SW 1271 (cell line): ENCODE measurements around the gene ATP11A.

Experiments
- DNase-seq, 2 experiments: peaks; one replicate each; lab custom pipeline; 2025; lab: John Stamatoyannopoulos, UW

Gene ATP11A

DNA sequence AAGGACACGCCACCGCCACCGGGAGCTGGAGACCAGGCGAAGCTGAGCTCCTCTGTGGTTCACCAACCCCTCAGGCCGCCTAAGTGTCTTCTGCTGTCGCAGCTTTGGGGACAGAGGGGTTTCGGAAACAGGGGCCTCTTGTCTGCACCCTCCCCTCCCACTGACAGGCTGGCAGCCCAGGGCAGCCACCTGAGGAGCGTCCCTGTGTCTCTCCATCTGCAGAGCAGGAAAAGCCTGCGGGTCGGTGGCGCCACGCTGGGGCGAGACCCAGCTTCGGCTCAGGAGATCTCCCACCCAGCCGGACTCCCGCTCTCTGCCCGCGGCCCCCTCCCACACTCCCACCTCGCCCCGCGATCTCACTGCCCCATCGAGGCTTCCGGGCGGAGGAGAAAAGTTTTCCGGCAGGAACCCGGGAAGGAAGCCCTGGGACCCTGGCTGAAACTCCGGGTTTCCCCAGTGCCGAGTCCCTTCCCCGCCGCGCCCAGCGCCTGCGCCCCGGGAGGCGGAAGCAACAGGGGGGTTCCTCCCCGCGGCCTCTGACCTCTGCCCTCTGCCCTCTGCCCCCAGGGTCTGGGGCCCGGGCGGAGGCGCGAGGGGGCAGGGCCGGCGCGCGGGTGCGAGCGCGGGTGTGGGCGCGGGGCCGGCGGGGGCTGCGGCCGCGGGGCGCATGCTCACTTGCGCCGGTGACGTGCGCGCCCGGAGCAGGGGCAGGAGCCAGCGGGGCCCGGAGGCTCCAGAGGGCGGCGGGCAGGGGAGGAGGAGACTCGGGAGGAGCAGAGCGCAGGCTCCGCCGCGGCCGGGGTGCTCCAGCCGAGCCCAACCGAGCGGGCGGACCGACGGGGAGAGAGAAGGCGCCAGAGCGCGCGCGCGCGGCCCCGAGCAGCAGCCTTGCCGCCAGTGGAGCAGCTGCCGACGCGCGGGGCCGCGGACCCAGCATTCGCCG is at the start of gene ATP11A:
Gene ATP11A, plus strand, starts transcription at position 736 of the 943 bp plus-strand sequence. CDS start 379 bp downstream, outside the sequence.
- DNase-seq = peak in 1 of 2 experiments; percentile 9

DNA sequence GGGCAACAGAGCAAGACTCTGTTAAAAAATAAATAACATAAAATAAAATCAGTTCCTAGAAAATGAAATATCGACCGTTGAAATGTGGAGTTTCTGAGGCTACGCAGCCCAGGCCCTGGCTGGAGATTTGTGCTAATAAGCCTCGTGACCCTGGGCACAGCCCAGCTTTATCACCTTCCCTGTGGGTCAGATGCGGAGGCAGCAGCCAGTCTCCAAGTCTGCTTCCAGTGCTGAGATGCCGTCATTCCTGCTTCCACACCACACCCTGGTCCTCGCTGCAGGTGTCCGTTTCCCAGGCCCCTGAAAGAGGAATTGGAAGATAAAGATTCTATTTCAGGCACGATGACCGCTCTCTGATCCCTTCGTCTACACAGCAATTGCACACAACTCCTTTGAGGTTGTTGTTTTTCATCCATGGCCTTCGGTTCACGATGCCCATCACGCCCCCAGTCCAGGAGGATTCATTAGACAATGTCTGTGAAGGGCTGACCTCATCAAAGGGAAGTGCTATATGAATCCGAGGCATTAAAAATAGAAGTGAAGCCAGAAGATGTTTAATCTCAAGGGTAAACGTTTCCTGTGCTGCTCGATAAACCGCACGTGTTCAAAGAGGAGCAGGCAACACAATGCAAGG is 48.3 kb upstream of the ATP11A start:
- no peak for DNase-seq

DNA sequence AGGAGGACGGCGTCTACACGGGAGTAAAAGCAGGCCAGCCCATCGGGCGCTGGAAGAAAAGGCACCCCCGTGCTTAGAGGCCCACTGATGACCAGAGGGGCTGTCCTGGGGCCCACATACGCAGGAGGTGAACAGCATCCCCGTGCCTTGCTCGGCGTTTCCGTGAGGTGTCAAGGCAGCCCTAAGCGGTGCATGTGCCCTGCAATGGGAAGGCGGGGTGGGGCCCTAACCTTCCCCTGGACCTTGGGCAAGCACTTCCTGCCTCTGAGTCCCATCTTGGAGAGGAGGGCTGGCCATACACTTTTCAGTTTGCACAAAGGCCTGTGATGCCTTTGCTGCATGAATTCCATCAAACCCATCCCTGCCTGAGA is 47.8 kb upstream of the ATP11A start:
- DNase-seq = no peak

DNA sequence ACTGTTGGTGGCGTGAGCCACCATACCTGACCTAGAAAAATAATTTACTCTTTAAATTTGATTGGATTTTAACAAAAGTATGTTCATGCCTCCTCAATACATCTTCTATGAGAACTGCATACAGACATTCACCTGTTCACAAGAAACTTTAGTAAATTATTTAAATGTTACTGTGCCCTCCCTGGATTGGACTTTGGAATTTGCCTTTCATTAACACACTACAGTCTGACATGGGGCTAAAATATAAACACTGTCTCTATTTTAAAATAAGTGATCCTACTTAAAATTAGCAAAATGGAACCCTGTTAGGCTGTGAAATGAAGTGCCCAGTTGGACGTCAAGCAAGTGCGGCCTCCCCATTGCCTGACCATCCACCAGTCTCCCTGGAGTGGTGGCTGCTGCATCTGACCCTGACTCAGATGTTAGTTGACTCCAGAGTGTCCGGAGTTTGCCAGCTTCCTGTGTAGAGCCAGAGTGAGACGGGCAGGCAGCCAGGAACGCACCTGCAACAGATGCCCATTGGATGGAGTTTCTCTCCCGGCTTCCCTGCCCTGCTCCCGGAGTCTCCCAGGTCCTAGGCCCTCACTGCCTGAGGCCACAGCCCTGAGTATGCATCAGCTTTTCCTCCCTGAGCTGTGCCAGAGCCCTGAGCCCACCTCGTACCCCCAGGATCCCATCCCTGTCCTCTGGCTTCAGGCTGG is 45.9 kb upstream of the ATP11A start:
- no peak for DNase-seq

DNA sequence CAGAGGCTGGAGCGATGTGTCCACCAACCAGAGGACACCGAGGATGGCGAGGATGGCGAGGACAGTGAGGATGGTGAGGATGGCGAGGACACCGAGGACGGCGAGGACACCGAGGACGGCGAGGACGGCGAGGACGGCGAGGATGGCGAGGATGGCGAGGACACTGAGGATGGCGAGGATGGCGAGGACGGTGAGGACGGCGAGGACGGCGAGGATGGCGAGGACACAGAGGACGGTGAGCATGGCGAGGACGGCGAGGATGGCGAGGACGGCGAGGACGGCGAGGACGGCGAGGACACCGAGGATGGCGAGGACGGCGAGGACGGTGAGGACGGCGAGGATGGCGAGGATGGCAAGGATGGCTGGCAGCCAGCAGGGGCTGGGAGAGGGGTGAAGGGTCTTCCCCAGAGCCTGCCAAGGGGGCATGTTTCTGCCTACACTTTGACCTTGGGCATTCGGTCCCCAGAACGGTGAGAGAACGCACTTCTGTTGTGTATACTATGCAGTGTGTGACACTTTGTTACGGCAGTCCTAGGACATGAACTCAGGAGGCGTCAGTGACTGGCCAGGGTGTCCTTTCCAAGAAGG is 44.4 kb upstream of the ATP11A start:
- no peak for DNase-seq

DNA sequence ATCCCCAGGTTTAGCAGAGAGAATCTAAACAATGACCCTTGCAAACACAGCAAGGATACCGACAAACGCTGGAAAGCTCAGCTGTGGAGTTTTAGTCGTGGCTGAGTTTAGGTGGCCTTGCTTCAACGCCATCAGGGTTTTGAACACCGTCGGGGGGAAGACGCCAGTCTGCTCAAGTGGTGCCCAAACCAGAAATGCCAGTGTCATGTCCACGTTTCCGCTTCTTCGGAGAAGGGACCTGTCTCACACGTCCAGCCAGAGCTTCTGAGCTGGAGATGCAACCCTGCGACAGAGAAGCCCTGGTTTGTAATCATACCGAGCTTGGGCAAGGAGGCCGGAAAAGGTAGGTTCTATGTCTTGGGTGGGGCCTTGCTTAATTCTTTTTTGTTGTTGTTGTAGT is 42.6 kb upstream of the ATP11A start:
- DNase-seq = no peak

DNA sequence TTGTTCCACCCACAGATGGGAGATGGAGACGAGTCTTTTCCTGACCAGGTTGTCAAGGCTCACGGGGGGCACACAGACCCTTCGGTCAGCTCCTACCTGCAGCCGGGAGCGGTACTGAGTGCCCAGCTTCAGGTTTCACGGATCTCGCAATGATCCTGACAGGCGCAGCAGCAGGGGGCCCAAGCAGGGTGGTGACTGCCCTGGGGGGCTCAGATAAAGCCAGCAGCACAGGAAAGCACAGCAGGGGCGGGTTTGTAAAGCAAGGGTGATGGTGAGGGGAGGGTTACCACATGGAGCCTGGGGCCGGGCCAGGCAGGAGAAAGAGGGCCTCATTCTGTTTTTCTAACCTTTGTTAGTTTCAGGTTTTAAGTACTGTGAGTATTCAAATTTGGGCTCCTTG is 41.7 kb upstream of the ATP11A start:
- DNase-seq = no peak

DNA sequence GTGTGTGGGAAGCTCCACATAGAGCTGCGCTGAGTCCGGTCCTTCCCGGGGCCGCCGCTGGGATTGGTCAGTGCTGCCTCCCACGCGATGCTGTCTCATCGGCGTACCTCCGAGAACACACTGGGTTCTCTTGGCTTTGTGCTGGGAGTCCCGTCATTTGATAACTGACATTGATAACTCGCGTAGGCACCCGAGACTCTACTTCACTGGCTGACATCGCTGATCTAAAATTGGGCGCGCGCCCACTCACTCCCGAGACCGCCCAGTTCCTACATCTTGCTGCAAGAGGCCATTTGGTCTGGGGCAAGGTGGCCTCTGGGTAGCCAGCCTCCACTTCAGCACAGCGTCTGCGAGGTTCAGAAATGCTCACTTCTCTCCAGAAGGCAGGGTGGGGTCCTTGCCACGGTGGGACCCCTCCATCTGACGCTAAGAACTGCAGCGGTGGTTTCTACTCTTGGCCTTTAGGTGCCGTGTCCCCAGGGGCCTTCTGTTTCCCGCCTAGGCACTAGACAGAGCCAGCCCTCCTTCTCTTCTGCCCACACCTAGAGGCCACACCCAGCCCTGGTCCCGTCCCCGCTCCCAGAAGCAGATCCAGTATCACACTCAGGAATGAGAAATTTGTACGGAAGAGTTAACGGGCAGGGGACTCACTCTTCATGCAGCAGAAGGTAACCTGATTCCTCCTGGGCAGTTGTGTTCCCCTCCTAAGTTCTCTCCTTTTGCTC is 40.7 kb upstream of the ATP11A start:
- DNase-seq = no peak

DNA sequence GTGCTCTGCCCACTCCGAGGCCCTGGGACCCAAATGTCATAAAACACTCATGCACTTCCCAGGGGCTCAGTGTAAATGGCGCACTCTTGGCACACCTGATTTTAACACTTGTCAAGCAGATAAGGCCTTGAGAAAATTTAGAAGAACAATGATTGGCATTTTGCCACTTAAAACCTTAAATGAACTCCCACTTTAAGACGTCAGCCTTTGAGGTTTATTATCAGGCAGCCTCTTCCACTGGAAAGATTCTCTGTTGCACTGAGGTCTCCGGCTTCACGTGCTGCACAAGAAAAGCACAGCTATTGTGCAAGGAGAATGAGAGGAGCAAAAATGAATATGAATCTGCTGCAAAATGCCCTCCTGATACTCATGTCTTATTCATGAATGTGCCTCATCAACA is 38.5 kb upstream of the ATP11A start:
- no peak for DNase-seq

DNA sequence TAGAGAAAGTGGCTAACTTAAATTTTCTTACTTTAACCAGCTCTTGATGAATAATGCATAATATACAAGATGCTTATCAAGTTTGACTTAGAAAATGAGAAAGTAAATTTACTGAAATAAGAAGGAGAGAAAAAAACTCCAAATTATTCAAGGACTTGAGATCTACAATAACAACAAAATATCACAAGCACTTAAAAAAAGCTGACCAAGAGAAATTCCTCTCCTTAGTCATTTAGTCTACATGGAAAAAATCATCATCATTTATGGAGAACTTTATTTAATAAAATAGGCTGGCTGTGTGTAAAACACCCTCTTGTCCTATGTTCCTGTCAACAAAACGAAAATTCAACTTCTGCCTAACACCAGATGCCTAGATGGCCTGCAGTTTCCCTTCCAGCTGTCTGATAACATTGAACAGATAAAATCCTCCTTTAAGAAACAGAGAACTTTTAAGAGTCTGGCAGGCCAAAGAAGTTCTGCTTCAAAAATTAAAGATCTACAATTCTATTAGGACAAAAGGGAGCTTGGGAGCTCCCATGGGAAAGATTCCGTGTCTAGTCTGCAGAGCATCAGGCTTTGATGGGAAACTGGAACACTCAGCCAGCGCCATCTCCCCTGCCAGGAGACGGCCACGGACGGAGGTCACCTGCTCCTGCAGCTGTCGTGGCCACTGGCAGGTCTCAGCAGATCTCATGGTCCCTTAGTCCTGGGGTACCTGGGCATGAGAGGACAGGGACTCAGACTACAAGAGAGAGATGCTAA is 37.9 kb upstream of the ATP11A start:
- DNase-seq = no peak

DNA sequence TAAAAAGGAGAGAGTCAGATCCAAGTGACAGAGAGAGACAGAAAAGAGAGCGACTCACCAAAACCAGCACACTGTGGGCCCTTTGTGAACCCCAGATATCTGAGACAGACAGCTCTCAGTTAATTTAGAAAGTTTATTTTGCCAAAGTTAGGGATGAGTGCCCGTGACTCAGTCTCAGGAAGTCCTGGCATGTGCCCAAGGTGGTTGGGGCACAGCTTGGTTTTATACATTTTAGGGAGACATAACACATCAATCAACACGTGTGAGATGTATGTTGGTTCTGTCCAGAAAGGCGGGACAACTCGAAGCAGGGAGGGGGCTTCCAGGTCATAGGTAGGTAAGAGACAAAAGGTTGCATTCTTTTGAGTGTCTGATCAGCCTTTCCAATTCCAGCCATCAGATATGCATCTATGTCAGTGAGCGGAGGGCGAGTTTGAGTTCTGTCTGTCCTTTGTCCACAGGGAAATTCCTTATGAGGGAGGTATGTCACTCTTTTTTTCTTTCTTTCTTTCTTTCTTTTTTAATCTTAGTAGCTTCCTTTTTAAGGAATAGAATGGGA is 37.2 kb upstream of the ATP11A start:
- DNase-seq = no peak

DNA sequence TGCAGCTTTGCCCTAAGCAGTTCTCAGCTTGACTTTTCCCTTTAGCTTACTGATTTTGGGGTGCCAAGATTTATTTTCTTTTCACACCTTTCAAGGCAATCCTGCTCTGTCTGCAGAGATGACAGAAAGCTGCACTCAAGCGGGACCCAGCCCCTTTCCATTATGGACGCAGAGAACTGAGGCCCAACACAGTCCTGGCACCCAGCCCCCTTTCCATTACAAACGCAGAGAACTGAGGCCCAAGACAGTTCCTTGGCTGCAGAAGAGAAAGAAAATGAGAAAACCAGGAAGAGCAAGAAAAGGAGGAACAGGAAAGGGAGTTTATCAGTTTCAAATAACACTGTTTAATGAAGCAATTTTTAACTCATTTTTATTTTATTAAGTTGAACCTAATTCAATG is 36.8 kb upstream of the ATP11A start:
- DNase-seq = no peak

DNA sequence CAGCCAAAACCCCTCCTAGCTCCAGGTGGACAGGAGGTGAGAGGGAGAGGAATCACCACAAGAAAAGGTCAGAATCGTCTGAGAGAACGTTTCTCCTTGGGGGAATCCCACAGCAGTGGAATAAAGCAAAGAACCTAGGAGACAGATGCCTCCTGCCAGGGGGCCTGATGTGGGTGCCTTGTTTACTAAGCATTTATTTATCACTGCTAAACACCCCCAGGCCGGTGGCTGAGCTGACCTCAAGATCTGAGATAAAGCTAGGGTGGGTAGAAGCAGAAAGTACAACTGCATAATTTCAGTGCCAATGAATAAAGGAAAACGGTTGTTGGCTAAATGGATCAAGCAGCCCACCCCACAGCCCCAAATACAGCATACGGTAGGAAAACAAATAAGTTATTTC is 33.9 kb upstream of the ATP11A start:
- no peak for DNase-seq

DNA sequence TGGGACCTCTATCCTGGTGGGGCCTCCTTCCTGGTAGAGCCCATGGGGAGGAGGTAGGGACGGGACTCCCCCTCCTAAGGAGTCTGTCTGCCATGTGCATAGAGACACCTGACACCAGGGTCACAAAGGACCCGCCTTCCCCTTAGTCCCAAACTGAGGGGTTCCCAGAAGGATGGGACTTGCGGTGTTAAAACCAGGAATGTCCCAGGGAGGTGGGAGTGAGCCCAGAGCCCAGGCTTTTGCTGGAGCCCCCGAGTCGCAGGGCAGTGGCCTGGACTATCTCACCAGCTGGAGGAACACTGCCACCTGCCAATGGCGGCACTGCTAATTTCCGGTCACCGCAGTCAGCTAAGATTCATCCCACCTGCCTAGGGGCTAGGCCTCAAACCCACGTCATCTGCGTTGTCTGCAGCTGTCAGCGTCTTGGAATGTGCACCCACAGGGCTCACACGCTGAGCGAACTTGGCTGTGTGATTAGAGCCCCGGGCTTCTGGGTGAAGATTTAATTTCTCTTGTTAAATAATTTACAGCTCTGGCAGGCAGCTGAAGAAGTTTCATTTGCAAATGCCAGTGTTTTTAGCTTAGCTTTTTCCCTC is 31.9 kb upstream of the ATP11A start:
- no peak for DNase-seq

DNA sequence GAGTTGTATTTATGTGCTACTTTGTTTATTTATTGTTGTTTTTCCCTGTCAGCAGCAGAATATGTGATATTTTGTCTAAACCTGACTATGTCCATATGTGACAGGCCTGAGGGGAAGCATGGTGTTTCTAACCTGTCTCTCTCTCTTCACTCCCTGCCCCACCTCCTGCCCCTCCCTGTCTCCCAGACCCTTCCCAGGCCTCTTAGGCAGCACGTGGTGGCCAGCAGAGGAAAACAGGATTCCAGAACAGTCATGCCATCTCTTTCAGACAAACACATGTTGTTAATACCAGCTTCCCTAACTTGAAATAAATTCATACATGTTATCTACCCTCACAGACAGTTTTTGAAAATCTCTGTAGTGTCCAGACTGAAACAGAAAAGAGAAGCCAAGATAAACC is 31.0 kb upstream of the ATP11A start:
- no peak for DNase-seq

DNA sequence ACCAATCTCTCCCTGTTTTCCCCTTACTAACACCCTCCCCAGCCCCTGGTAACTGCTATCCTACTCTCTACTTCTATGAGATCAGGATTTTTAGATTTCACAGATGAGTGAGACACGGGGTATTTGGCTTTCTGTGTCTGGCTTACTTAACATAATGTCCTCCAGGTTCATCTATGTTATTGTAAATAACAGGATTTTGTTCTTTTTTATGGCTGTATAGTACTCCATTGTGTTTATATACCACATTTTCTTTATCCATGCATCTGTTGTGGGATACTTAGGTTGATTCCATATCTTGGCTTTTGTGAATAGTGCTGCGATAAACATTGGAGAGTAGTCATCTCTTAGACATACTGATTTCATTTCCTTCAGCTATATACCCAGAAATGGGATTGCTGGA is 28.5 kb upstream of the ATP11A start:
- no peak for DNase-seq

DNA sequence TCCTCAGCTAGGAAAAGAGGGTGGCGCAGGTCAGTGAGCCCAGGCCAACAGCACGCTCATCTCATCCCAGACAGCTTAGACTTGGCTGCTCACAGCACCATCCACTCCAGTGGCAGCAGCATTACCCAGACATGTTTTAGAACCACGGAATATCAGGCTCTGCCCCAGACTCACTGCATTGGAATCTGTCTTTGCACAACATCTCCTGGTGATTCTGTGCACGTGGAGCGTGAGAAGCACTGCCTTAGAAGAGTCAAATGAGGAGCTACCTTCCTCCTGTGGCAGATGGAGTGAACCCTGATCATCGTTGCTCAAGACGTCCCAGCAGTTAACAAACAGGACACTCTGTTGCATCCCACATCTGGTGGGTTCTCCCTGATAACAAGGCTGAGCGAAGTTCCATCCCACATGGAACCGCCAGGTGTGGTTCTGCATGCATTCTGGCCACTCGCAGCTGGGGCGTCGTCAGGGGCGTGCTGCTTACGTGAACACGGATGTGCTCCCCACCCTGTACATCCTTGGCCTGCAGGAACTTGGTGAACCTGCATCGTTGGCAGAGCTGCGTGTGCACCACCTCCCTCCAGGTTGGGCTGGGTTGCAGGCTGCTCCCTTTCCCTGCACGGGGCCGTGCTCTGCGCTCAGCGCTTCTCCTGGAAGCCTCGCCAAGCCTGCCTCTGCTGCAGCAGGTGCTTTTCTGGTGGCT is 25.2 kb upstream of the ATP11A start:
- no peak for DNase-seq

DNA sequence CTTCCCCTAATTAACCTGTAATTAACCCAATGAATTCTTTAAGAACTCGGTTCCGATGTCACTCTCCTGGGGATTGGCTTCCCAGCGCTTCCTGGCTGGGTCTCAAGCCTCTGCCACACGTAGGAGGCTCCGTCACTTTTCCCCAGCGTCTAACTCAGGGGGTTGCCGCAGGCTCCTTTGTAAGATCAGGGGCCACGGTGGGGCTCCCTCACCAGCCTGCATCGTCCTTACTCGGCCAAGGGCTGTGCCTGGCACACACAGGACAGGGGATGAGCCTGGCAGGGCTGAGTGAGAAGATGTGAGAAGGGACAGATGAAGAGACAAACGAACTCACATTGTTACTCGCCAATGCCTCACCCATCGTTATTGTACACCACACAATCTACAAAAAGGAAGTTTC is 20.9 kb upstream of the ATP11A start:
- no peak for DNase-seq

DNA sequence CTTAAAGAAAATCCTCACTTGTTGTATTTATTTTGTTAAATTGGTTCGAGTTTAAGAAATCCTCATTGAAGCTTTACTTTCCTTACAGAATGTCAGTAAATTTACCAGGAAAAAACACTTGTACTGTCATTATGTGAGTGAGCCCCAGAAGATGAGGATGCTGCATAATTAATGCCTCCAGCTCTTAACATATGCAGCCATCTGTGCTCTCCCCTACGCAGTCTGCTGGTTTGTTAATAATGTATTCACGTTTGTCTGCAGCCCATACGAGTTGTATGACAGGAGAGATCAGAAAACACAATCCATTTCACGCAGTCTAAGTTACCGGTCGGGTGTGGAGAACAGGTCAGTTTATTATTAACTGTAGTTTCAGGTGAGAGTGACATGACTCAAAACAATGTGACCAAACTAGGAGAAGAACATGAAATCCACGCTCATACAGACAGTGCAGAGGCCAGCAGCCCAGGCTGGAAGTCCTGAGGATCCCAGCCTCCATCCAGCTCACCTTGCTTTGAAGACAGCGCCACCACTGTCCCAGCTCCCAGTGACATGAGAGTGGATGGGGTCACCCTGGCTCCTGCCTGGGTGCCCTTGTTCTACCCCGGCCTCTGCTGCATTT is 19.8 kb upstream of the ATP11A start:
- no peak for DNase-seq
